VCaP (cell line): ENCODE measurements around the gene SLC6A6.

ENCODE experiments used
- H3K27ac ChIP-seq: fragments of 450-650 bp; 2 replicates; pipeline ENCODE4 v1.5.1; 2017
- CTCF ChIP-seq: fragments of 450-650 bp; conservative IDR thresholded peaks from 2 replicates; pipeline ENCODE4 v1.5.1; 2017; ENCODE audit warnings: mild to moderate bottlenecking, moderate library complexity

Gene SLC6A6

GRCh38 chr3:14478956-14479550 is 76.6 kb downstream of the SLC6A6 start:
- no peak overlapping the region for H3K27ac ChIP-seq
- TF ChIP-seq CTCF = no peak

- TF ChIP-seq CTCF = no peak
- H3K27ac ChIP-seq = no peak overlapping the region
Observed at GRCh38 chr3:14479591-14479990, 77.2 kb downstream of the SLC6A6 start.

- H3K27ac ChIP-seq = no peak overlapping the region
- no peak for TF ChIP-seq CTCF
Observed at GRCh38 chr3:14480207-14481017, 78.0 kb downstream of the SLC6A6 start.

GRCh38 chr3:14481018-14481645 is 78.7 kb downstream of the SLC6A6 start:
- no peak overlapping the region for H3K27ac ChIP-seq
- TF ChIP-seq CTCF = no peak

- TF ChIP-seq CTCF = no peak
- no peak overlapping the region for H3K27ac ChIP-seq
Observed at GRCh38 chr3:14481646-14482036, 79.2 kb downstream of the SLC6A6 start.

- no peak overlapping the region for H3K27ac ChIP-seq
- no peak for TF ChIP-seq CTCF
Observed at GRCh38 chr3:14482271-14482721, 79.9 kb downstream of the SLC6A6 start.

- no peak for TF ChIP-seq CTCF
- no peak overlapping the region for H3K27ac ChIP-seq
Observed at GRCh38 chr3:14483286-14483685, 80.9 kb downstream of the SLC6A6 start.
